Sigmoid colon (tissue), 4 donors: Measurements from ENCODE around the gene HMG20A.

Source experiments
- CTCF ChIP-seq, 4 experiments: fragments of 450-650 bp in 3 of 4; fragments of 200-600 bp in 1 of 4; IDR thresholded peaks; one replicate each; pipeline ENCODE4 v1.5.1; 2016 to 2019; ENCODE audit warnings: antibody characterized with exemption in 4 of 4, mild to moderate bottlenecking in 3 of 4, moderate library complexity in 2 of 4
- EP300 ChIP-seq, 4 donors: sonication (generic); formaldehyde crosslinking; IDR thresholded peaks; one replicate each; pipeline ENCODE4 v1.6.1; 2017; ENCODE audit warnings: antibody characterized with exemption in 4 of 4
- POLR2A ChIP-seq, 2 donors: fragments of 450-650 bp; IDR thresholded peaks; one replicate each; pipeline ENCODE4 v1.6.1; 2016; ENCODE audit warnings: antibody characterized with exemption in 2 of 2, mild to moderate bottlenecking in 2 of 2, moderate library complexity in 2 of 2

GRCh38 chr15:77497110-77497737 is 76.5 kb downstream of the HMG20A start:
- TF ChIP-seq EP300 (IDR thresholded peaks at IDR 0.05) (no peak), POLR2A (IDR thresholded peaks at IDR 0.05) (no peak), CTCF (IDR thresholded peaks at IDR 0.05) (peak in 1 of 4 experiments; percentile 31)
